A673 (cell line): Measurements from ENCODE around the gene WHRN.

Experiments used
- CTCF ChIP-seq: fragments of 300-800, 200-600 bp; sonication (generic); conservative IDR thresholded peaks from 2 replicates; pipeline ENCODE4 v1.5.1; 2017; ENCODE audit warnings: low read depth, mild to moderate bottlenecking, antibody characterized with exemption, low read length, moderate library complexity, mixed read lengths
- EZH2 ChIP-seq: fragments of 200-600 bp; sonication (generic); IDR thresholded peaks from 2 replicates; pipeline ENCODE4 v1.6.1; 2017; ENCODE audit warnings: borderline replicate concordance, low read depth, mild to moderate bottlenecking, mixed read lengths, antibody characterized with exemption, low read length; ENCODE audit not compliant: poor library complexity, severe bottlenecking

DNA sequence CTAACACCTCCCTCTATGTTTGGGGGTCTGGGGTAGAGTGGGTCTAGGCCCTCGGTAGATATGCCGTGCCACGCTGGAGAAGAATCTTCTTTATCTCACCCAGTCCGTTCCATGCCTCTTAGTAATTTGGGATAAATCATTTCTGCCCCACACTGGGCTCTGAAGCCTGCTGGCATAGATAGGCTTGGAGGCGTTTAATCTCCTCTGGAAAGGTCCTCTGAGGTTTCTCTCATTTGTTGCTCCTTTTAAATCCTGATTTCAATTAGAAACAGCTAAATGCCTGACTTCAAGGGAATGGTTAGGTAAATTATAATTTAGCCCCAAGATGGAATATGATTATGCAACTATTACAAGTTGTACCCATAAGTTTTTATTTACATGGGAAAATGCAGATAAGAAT, 59.7 kb downstream of the WHRN start:
- TF ChIP-seq CTCF, result no peak
- no peak for TF ChIP-seq EZH2
